ENCODE measurements around the gene SRSF3. TPM values are rescaled to one million over a fixed set of nuclear protein-coding genes. Genes with fewer than 3 reads are reported as not detected.
A peak's percentile ranks its signal among the peaks of the same experiment; 100 is the strongest.

The SRSF3 gene
- total RNA-seq = 100 to 1,000 TPM in 7 of 9 donors, 10 to 100 TPM in 2; 28.9 to 291 (median 139) TPM
- polyA plus RNA-seq = 100 to 1,000 TPM in 1 of 3 donors, 10 to 100 TPM in 2; 87.8 to 290 (median 92.4) TPM
- long read RNA-seq, donor 1, full-length matches to known transcripts = 211 of 239 reads
- long read RNA-seq, donor 1, partial matches to known transcripts = 23 of 239 reads
- long read RNA-seq, donor 1, other reads (novel, unspliced or antisense) = 5 of 239 reads
- long read RNA-seq, donor 2, full-length matches to known transcripts = 160 of 181 reads
- long read RNA-seq, donor 2, partial matches to known transcripts = 21 of 181 reads
- long read RNA-seq, donor 2, other reads (novel, unspliced or antisense) = 0 of 181 reads
- long read RNA-seq, donor 3, full-length matches to known transcripts = 157 of 166 reads
- long read RNA-seq, donor 3, partial matches to known transcripts = 9 of 166 reads
- long read RNA-seq, donor 3, other reads (novel, unspliced or antisense) = 0 of 166 reads
- long read RNA-seq, donor 4, full-length matches to known transcripts = 113 of 121 reads
- long read RNA-seq, donor 4, partial matches to known transcripts = 8 of 121 reads
- long read RNA-seq, donor 4, other reads (novel, unspliced or antisense) = 0 of 121 reads
- long read RNA-seq, donor 5, full-length matches to known transcripts = 115 of 118 reads
- long read RNA-seq, donor 5, partial matches to known transcripts = 0 of 118 reads
- long read RNA-seq, donor 5, other reads (novel, unspliced or antisense) = 3 of 118 reads
- long read RNA-seq, donor 6, full-length matches to known transcripts = 102 of 114 reads
- long read RNA-seq, donor 6, partial matches to known transcripts = 7 of 114 reads
- long read RNA-seq, donor 6, other reads (novel, unspliced or antisense) = 5 of 114 reads
- long read RNA-seq, donor 7, full-length matches to known transcripts = 90 of 90 reads
- long read RNA-seq, donor 7, partial matches to known transcripts = 0 of 90 reads
- long read RNA-seq, donor 7, other reads (novel, unspliced or antisense) = 0 of 90 reads
- long read RNA-seq, donor 8, full-length matches to known transcripts = 258 of 272 reads
- long read RNA-seq, donor 8, partial matches to known transcripts = 8 of 272 reads
- long read RNA-seq, donor 8, other reads (novel, unspliced or antisense) = 6 of 272 reads
- long read RNA-seq, donor 9, full-length matches to known transcripts = 176 of 236 reads
- long read RNA-seq, donor 9, partial matches to known transcripts = 60 of 236 reads
- long read RNA-seq, donor 9, other reads (novel, unspliced or antisense) = 0 of 236 reads
- long read RNA-seq, donor 10, full-length matches to known transcripts = 83 of 83 reads
- long read RNA-seq, donor 10, partial matches to known transcripts = 0 of 83 reads
- long read RNA-seq, donor 10, other reads (novel, unspliced or antisense) = 0 of 83 reads

GRCh38 chr6:36594029-36594815 lies at the start of gene SRSF3:
SRSF3 (plus strand) TSS chr6:36594362; CDS start chr6:36596763, 2,401 bp downstream.
- peak; percentile 97 to 99 (median 98) for DNase-seq
- TF ChIP-seq POLR2A (IDR thresholded peaks at IDR 0.05) (peak; percentile 99), CTCF (IDR thresholded peaks at IDR 0.05) (peak; percentile 28 to 67 (median 54))
- no peaks in the 10 kb centered on the region for H3K9me3 ChIP-seq (replicated peaks in 1 of 3)
- H3K36me3 ChIP-seq (replicated peaks in 1 of 2) = peaks cover 0 to 27% of the 10 kb centered on the region in 2 donors
- 0% methylated on average over 38 to 58 of the region's 58 CpGs for WGBS, 4 donors
- no peaks in the 10 kb centered on the region for H3K27me3 ChIP-seq
- peak within 1 kb of the TSS; percentile 90 to 98 (median 95) for H3K27ac ChIP-seq
- intact Hi-C loops (cut with DNase I) = loop anchor here (10.0 kb wide), 1 partner anchor 49 kb away; the partner anchor contains the start of gene STK38 (in 2 of the 2)
- H3K4me3 ChIP-seq = peak within 1 kb of the TSS; percentile 25 to 97 (median 68)
- peaks cover 28% of the 10 kb centered on the region in 2 donors for H3K4me1 ChIP-seq (replicated peaks in 1 of 2)

GRCh38 chr6:36545767-36546307 lies 48.3 kb upstream of the SRSF3 start:
- intact Hi-C loops (cut with DNase I) = loop anchor here (10.0 kb wide), 1 partner anchor 49 kb away; the partner anchor contains the start of gene SRSF3 (in 2 of the 2)
- Histone ChIP-seq H3K27me3 (no peaks in the 10 kb centered on the region), H3K4me3 (peak overlapping the region in 3 of 4 donors; percentile 81 to 95 (median 89)), H3K4me1 (replicated peaks in 1 of 2) (peaks cover 16 to 27% of the 10 kb centered on the region in 2 donors), H3K9me3 (replicated peaks in 1 of 3) (no peaks in the 10 kb centered on the region), H3K36me3 (replicated peaks in 1 of 2) (no peaks in the 10 kb centered on the region), H3K27ac (peak overlapping the region; percentile 82 to 96 (median 94))
- 38 to 48% (median 46%) methylated on average over 3 of the region's 3 CpGs for WGBS, 4 donors
- DNase-seq = no peak
- TF ChIP-seq CTCF (IDR thresholded peaks at IDR 0.05) (no peak), POLR2A (IDR thresholded peaks at IDR 0.05) (no peak)

- DNase-seq = peak in 6 of 7 donors; percentile 19 to 50 (median 33)
- Histone ChIP-seq H3K4me1 (replicated peaks in 1 of 2) (peaks cover 16 to 27% of the 10 kb centered on the region in 2 donors), H3K27ac (peak overlapping the region; percentile 82 to 96 (median 94)), H3K4me3 (peak overlapping the region; percentile 31 to 95 (median 85)), H3K36me3 (replicated peaks in 1 of 2) (no peaks in the 10 kb centered on the region), H3K9me3 (replicated peaks in 1 of 3) (no peaks in the 10 kb centered on the region), H3K27me3 (no peaks in the 10 kb centered on the region)
- whole genome bisulfite sequencing, 4 donors = 1 to 2% (median 1%) methylated on average over 15 of the region's 15 CpGs
- intact Hi-C loops (cut with DNase I) = loop anchor here (10.0 kb wide), 1 partner anchor 48 kb away; the partner anchor contains the start of gene SRSF3 (in 2 of the 2)
- TF ChIP-seq POLR2A (IDR thresholded peaks at IDR 0.05) (no peak), CTCF (IDR thresholded peaks at IDR 0.05) (no peak)
Observed at GRCh38 chr6:36546308-36546919, 47.7 kb upstream of the SRSF3 start.

Data from adrenal gland (tissue), 19 donors.